Mucosa of rectum (tissue), 2 donors: ENCODE measurements around the gene ATP6V0D1.

Source experiments
- H3K27ac ChIP-seq, 2 donors: one replicate each; pipeline ENCODE4 v1.7.0; 2013; ENCODE audit warnings: inconsistent platforms in 2 of 2, low read depth in 2 of 2, low read length in 2 of 2
- H3K27me3 ChIP-seq, 2 donors: one replicate each; pipeline ENCODE4 v1.7.0; 2013; ENCODE audit warnings: low read length in 2 of 2; ENCODE audit not compliant: control insufficient read depth in 2 of 2, insufficient read depth in 2 of 2
- H3K36me3 ChIP-seq, 2 donors: one replicate each; pipeline ENCODE4 v1.7.0; 2013; ENCODE audit warnings: low read length in 2 of 2; ENCODE audit not compliant: control insufficient read depth in 2 of 2, insufficient read depth in 2 of 2
- H3K4me1 ChIP-seq, 2 donors: one replicate each; pipeline ENCODE4 v1.7.0; 2013; ENCODE audit warnings: low read length in 2 of 2, mild to moderate bottlenecking in 1 of 2; ENCODE audit not compliant: control insufficient read depth in 2 of 2, insufficient read depth in 2 of 2
- H3K4me3 ChIP-seq, 2 donors: one replicate each; pipeline ENCODE4 v1.7.0; 2013; ENCODE audit warnings: low read length in 2 of 2
- H3K9ac ChIP-seq, 2 donors: one replicate each; pipeline ENCODE4 v1.7.0; 2013; ENCODE audit warnings: low read length in 2 of 2, low read depth in 1 of 2, mild to moderate bottlenecking in 1 of 2
- H3K9me3 ChIP-seq, 2 donors: one replicate each; pipeline ENCODE4 v1.7.0; 2013; ENCODE audit warnings: low read length in 2 of 2; ENCODE audit not compliant: control insufficient read depth in 2 of 2
- donor health status: healthy.
- donor health status: Normal muscosa, but diverticular disease.

Gene ATP6V0D1

GRCh38 chr16:67388591-67388990 is 92.4 kb downstream of the ATP6V0D1 start:
- H3K27ac ChIP-seq, result no peak overlapping the region
- H3K4me1 ChIP-seq, result peaks cover 21 to 22% of the 10 kb centered on the region in 2 donors
- H3K9me3 ChIP-seq, result no peaks in the 10 kb centered on the region
- no peaks in the 10 kb centered on the region for H3K27me3 ChIP-seq
- H3K36me3 ChIP-seq, result no peaks in the 10 kb centered on the region
- no peak overlapping the region for H3K9ac ChIP-seq
- H3K4me3 ChIP-seq, result no peak overlapping the region

- H3K27me3 ChIP-seq, result no peaks in the 10 kb centered on the region
- no peaks in the 10 kb centered on the region for H3K36me3 ChIP-seq
- no peak overlapping the region for H3K4me3 ChIP-seq
- no peak overlapping the region for H3K9ac ChIP-seq
- peaks cover 20 to 21% of the 10 kb centered on the region in 2 donors for H3K4me1 ChIP-seq
- no peak overlapping the region for H3K27ac ChIP-seq
- H3K9me3 ChIP-seq, result no peaks in the 10 kb centered on the region
Observed at GRCh38 chr16:67388191-67388590, 92.8 kb downstream of the ATP6V0D1 start.
